Measurements from ENCODE around the gene SAMD11.

The SAMD11 gene

DNA sequence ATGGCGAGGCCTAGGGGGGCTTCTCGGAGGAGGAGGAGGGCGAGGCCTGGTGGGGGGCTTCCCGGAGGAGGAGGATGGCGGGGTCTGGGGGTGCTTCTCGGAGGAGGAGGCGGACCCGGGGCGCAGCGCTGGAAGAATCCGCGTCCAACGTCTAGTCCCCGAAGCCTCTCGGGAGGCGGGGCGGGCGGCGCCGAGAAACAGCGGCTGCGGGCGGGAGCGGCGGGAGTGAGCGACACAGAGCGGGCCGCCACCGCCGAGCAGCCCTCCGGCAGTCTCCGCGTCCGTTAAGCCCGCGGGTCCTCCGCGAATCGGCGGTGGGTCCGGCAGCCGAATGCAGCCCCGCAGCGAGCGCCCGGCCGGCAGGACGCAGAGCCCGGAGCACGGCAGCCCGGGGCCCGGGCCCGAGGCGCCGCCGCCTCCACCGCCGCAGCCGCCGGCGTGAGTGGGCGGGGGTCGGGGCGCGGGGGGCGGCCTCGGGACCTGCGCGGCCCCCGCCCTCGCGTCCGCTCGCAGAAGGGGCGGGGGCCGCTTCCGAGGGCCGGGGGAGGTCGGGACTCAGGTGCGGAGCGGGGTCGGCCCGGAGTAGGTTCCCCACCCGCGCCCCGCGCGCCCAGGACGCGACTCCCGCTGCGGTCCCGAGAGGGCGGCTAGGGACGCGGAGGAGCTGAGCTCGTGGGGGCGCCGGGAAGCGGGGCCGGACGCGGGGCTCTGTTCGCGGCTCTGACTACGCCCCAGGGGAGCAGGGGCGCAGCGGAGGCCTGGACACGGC, 36.8 kb downstream of the SAMD11 start, which contains the start of gene KLHL17:
Gene KLHL17, plus strand, starts transcription at position 222 of the 769 bp plus-strand sequence. Its CDS starts 110 bp downstream, at position 332.
- Histone ChIP-seq H3K9me2 (replicated peaks; ENCODE audit: insufficient read depth, low read length) (no peaks in the 10 kb centered on the region), H2AFZ (ENCODE audit: low read length) (peak within 1 kb of the TSS; percentile 85), H3K4me1 (ENCODE audit: low read length) (0 out of 2 replicates have a peak, but pooled peaks cover 6% of the 10 kb centered on the region), H3K4me3 (ENCODE audit: low read length) (peak within 1 kb of the TSS; percentile 63), H3K27me3 (replicated peaks; ENCODE audit: insufficient read depth, low read length) (no peaks in the 10 kb centered on the region), H3K9me3 (replicated peaks; ENCODE audit: insufficient read depth, low read length) (no peaks in the 10 kb centered on the region), H3F3A (ENCODE audit: insufficient read depth, low read length) (no peaks in the 10 kb centered on the region), H3K36me3 (replicated peaks; ENCODE audit: insufficient read depth, low read length) (no peaks in the 10 kb centered on the region), H3K79me2 (ENCODE audit: low read length) (peaks cover 30% of the 10 kb centered on the region), H3K27ac (ENCODE audit: low read length) (no peak within 1 kb of the TSS), H3K4me2 (ENCODE audit: low read depth, low read length) (peak within 1 kb of the TSS; percentile 74; the same call in 1 of the 2 replicates), H4K20me1 (ENCODE audit: insufficient read depth, low read length) (no peaks in the 10 kb centered on the region), H3K9ac (ENCODE audit: low read length) (peak within 1 kb of the TSS; percentile 50; the same call in 1 of the 2 replicates)
- TF ChIP-seq, protein P1, sequence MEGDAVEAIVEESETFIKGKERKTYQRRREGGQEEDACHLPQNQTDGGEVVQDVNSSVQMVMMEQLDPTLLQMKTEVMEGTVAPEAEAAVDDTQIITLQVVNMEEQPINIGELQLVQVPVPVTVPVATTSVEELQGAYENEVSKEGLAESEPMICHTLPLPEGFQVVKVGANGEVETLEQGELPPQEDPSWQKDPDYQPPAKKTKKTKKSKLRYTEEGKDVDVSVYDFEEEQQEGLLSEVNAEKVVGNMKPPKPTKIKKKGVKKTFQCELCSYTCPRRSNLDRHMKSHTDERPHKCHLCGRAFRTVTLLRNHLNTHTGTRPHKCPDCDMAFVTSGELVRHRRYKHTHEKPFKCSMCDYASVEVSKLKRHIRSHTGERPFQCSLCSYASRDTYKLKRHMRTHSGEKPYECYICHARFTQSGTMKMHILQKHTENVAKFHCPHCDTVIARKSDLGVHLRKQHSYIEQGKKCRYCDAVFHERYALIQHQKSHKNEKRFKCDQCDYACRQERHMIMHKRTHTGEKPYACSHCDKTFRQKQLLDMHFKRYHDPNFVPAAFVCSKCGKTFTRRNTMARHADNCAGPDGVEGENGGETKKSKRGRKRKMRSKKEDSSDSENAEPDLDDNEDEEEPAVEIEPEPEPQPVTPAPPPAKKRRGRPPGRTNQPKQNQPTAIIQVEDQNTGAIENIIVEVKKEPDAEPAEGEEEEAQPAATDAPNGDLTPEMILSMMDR (IDR thresholded peaks at IDR 0.05; ENCODE audit: low read length): no peak
- TF ChIP-seq EZH2phosphoT487 (IDR thresholded peaks at IDR 0.05; ENCODE audit: low read length): no peak
- TF ChIP-seq EZH2 (optimal IDR thresholded peaks at IDR 0.05; ENCODE audit: low read depth, low read length): no peak
- DNase-seq: peak; percentile 76

DNA sequence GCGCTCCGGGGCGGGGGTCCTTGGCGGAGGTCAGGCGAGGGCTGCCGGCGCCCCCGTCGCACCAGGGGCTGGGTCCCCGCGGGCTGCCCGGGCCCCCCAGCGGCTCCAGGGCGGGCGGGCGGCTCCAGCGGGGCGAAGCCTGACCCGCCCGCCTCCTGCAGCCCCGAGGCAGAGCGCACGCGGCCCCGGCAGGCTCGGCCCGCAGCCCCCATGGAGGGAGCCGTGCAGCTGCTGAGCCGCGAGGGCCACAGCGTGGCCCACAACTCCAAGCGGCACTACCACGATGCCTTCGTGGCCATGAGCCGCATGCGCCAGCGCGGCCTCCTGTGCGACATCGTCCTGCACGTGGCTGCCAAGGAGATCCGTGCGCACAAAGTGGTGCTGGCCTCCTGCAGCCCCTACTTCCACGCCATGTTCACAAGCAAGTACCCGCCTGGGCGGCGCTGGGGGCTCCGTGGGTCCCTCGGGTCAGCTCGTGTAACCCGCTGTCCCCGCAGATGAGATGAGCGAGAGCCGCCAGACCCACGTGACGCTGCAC, 37.5 kb downstream of the SAMD11 start:
- Histone ChIP-seq H3K4me1 (ENCODE audit: low read length) (peaks cover 13% of the 10 kb centered on the region), H4K20me1 (ENCODE audit: insufficient read depth, low read length) (no peaks in the 10 kb centered on the region), H3K27me3 (replicated peaks; ENCODE audit: insufficient read depth, low read length) (no peaks in the 10 kb centered on the region), H3K4me2 (ENCODE audit: low read depth, low read length) (peak overlapping the region; percentile 50; the same call in 1 of the 2 replicates), H3K9me2 (replicated peaks; ENCODE audit: insufficient read depth, low read length) (no peaks in the 10 kb centered on the region), H3K9me3 (replicated peaks; ENCODE audit: insufficient read depth, low read length) (no peaks in the 10 kb centered on the region), H3K4me3 (ENCODE audit: low read length) (peak overlapping the region; percentile 63; the same call in 1 of the 2 replicates), H3K79me2 (ENCODE audit: low read length) (peaks cover 27% of the 10 kb centered on the region), H3K9ac (ENCODE audit: low read length) (no peak overlapping the region), H3K27ac (ENCODE audit: low read length) (no peak overlapping the region), H2AFZ (ENCODE audit: low read length) (no peak overlapping the region), H3F3A (ENCODE audit: insufficient read depth, low read length) (no peaks in the 10 kb centered on the region), H3K36me3 (replicated peaks; ENCODE audit: insufficient read depth, low read length) (no peaks in the 10 kb centered on the region)
- TF ChIP-seq, protein P1 (IDR thresholded peaks at IDR 0.05; ENCODE audit: low read length): no peak
- TF ChIP-seq EZH2phosphoT487 (IDR thresholded peaks at IDR 0.05; ENCODE audit: low read length): no peak
- TF ChIP-seq EZH2 (optimal IDR thresholded peaks at IDR 0.05; ENCODE audit: low read depth, low read length): no peak
- no peak for DNase-seq

DNA sequence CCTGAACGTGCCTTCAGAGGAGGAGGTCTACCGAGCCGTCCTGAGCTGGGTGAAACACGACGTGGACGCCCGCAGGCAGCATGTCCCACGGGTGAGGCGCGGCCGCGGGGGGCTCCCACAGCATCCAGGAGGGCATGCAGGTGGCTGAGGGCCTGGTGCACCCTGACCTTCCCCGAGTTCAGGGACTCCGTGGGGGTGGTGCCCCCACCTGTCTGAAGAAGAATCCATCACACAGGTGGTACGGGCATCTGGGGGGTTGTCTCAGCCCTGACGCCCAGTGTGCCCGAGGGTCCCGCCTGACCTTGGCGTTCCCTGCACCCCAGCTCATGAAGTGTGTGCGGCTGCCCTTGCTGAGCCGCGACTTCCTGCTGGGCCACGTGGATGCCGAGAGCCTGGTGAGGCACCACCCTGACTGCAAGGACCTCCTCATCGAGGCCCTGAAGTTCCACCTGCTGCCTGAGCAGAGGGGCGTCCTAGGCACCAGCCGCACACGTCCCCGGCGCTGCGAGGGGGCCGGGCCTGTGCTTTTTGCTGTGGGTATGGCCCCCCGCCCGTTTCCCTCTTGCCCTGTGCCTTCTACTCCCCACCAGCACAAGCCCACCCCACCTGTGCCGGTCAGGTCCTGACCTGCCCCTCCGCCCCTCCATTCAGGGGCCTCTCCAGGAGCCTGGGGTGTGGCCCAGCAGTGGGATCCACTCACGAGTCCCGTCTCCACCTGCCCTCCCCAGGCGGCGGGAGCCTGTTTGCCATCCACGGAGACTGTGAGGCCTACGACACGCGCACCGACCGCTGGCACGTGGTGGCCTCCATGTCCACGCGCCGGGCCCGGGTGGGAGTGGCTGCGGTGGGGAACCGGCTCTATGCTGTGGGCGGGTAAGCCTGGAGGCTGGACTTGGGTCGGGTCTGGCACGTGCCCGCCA, 38.9 kb downstream of the SAMD11 start:
- Histone ChIP-seq H3K27ac (ENCODE audit: low read length) (no peak overlapping the region), H3K9ac (ENCODE audit: low read length) (no peak overlapping the region), H3F3A (ENCODE audit: insufficient read depth, low read length) (peaks cover 4% of the 10 kb centered on the region; the same call in 1 of the 2 replicates), H3K9me2 (replicated peaks; ENCODE audit: insufficient read depth, low read length) (no peaks in the 10 kb centered on the region), H3K36me3 (replicated peaks; ENCODE audit: insufficient read depth, low read length) (no peaks in the 10 kb centered on the region), H3K27me3 (replicated peaks; ENCODE audit: insufficient read depth, low read length) (no peaks in the 10 kb centered on the region), H3K4me2 (ENCODE audit: low read depth, low read length) (no peak overlapping the region), H4K20me1 (ENCODE audit: insufficient read depth, low read length) (no peaks in the 10 kb centered on the region), H3K4me3 (ENCODE audit: low read length) (no peak overlapping the region), H3K9me3 (replicated peaks; ENCODE audit: insufficient read depth, low read length) (no peaks in the 10 kb centered on the region), H3K79me2 (ENCODE audit: low read length) (peaks cover 15% of the 10 kb centered on the region), H3K4me1 (ENCODE audit: low read length) (peaks cover 12% of the 10 kb centered on the region), H2AFZ (ENCODE audit: low read length) (no peak overlapping the region)
- no peak for DNase-seq
- TF ChIP-seq, protein P1 (IDR thresholded peaks at IDR 0.05; ENCODE audit: low read length): no peak
- no peak for TF ChIP-seq EZH2 (optimal IDR thresholded peaks at IDR 0.05; ENCODE audit: low read depth, low read length)
